ENCODE results near the gene CNGB1. TPM values are rescaled to one million over a fixed set of nuclear protein-coding genes. Genes with fewer than 3 reads are reported as not detected.

Gene CNGB1
- total RNA-seq, 1 donor, result not detected

DNA sequence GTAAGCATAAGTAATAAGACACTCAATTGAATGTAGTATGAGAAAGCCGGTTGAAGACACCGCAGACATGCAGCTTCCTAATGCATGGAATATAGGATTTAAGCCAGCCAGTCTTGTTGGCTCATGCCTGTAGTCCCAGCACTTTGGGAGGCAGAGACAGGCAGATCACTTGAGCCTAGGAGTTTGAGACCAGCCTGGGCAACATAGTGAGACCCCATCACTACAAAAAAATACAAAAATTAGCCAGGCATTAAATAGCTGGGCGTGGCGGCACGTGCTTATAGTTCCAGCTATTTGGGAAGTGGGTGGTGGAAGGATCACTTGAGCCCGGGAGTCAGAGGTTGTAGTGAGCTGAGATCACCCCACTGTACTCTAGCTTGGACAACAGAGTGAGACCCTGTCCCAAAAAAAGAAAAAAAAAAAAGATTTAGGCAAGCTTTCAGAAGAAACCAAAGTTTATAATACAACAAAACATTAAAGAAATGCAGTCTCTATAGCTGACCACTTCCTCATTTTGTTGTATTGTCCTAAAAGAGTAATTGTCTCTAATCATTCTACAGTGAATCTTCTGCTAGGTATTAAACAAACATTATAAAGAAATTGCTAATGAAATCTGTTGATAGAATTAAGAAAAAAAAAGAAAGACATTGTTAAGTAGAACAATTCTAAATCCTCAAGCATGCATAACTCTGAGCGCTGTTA is 100.0 kb downstream of the CNGB1 start:
- no peak for DNase-seq (ENCODE audit: low read depth)
- TF ChIP-seq, protein P1, sequence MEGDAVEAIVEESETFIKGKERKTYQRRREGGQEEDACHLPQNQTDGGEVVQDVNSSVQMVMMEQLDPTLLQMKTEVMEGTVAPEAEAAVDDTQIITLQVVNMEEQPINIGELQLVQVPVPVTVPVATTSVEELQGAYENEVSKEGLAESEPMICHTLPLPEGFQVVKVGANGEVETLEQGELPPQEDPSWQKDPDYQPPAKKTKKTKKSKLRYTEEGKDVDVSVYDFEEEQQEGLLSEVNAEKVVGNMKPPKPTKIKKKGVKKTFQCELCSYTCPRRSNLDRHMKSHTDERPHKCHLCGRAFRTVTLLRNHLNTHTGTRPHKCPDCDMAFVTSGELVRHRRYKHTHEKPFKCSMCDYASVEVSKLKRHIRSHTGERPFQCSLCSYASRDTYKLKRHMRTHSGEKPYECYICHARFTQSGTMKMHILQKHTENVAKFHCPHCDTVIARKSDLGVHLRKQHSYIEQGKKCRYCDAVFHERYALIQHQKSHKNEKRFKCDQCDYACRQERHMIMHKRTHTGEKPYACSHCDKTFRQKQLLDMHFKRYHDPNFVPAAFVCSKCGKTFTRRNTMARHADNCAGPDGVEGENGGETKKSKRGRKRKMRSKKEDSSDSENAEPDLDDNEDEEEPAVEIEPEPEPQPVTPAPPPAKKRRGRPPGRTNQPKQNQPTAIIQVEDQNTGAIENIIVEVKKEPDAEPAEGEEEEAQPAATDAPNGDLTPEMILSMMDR (IDR thresholded peaks at IDR 0.05; ENCODE audit: insufficient read depth, low read depth, low read length), result no peak
- no peak overlapping the region for H3K4me3 ChIP-seq (ENCODE audit: low read depth, low read length)

DNA sequence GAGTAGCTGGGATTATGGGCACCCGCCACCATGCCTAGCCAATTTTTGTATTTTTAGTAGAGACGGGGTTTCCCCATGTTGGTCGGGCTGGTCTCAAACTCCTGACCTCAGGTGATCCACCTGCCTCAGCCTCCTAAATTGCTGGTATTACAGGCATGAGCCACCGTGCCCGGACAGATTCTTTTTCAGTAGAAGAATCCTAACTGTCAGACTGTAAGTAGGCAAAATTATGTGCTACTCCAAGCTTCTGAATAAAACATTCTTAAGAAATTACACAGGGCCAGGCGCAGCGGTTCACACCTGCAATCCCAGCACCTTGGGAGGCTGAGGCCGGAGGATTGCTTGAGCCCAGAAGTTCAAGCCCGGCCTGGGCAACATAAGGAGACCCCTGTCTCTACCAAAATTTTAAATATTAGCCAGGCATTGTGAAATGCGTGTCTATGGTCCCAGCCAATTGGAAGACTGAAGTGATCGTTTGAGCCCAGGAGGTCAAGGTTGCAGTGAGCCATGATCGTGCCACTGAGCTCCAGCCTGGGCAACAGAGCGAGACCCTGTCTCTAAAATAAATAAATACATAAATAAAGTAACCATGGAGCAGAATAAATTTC is 101.9 kb downstream of the CNGB1 start:
- TF ChIP-seq, protein P1 (IDR thresholded peaks at IDR 0.05; ENCODE audit: insufficient read depth, low read depth, low read length), result no peak
- DNase-seq (ENCODE audit: low read depth), result no peak
- no peak overlapping the region for H3K4me3 ChIP-seq (ENCODE audit: low read depth, low read length)

- DNase-seq (ENCODE audit: low read depth), result no peak
- TF ChIP-seq, protein P1 (IDR thresholded peaks at IDR 0.05; ENCODE audit: insufficient read depth, low read depth, low read length), result no peak
- H3K4me3 ChIP-seq (ENCODE audit: low read depth, low read length), result no peak overlapping the region
These were observed 103.8 kb downstream of the CNGB1 start for GRCh38 chr16:57867000-57867561.

- TF ChIP-seq, protein P1 (IDR thresholded peaks at IDR 0.05; ENCODE audit: insufficient read depth, low read depth, low read length), result no peak
- no peak overlapping the region for H3K4me3 ChIP-seq (ENCODE audit: low read depth, low read length)
- no peak for DNase-seq (ENCODE audit: low read depth)
These were observed 104.4 kb downstream of the CNGB1 start for GRCh38 chr16:57866529-57866918.

- TF ChIP-seq, protein P1 (IDR thresholded peaks at IDR 0.05; ENCODE audit: insufficient read depth, low read depth, low read length), result no peak
- no peak overlapping the region for H3K4me3 ChIP-seq (ENCODE audit: low read depth, low read length)
- DNase-seq (ENCODE audit: low read depth), result no peak
These were observed 105.0 kb downstream of the CNGB1 start for GRCh38 chr16:57865746-57866528.

GRCh38 chr16:57863434-57864160 is 107.3 kb downstream of the CNGB1 start:
- TF ChIP-seq, protein P1 (IDR thresholded peaks at IDR 0.05; ENCODE audit: insufficient read depth, low read depth, low read length), result peak; percentile 67

More at GRCh38 chr16:57863434-57864160, 107.3 kb downstream of the CNGB1 start:
- DNase-seq (ENCODE audit: low read depth), result peak; percentile 87
- no peak overlapping the region for H3K4me3 ChIP-seq (ENCODE audit: low read depth, low read length)
